Liver (tissue), 9 donors: ENCODE data around the gene UBL3. TPM values are rescaled to one million over a fixed set of nuclear protein-coding genes. Genes with fewer than 3 reads are reported as not detected.

ENCODE experiments used
- DNase-seq: peaks from one replicate; pipeline ENCODE4 v3.0.0-alpha.2; 2017; ENCODE audit warnings: low spot score
- H3K27ac ChIP-seq, 2 donors: one replicate each; pipeline ENCODE4 v1.7.0; 2013; ENCODE audit warnings: inconsistent platforms in 2 of 2, low read length in 2 of 2, control low read depth in 1 of 2, low read depth in 1 of 2, mild to moderate bottlenecking in 1 of 2
- H3K27me3 ChIP-seq, 4 donors: one replicate each; pipeline versions ENCODE4 v1.6.1 to v1.7.0; 2013; ENCODE audit warnings: low read length in 3 of 4, inconsistent platforms in 1 of 4, mild to moderate bottlenecking in 1 of 4, moderate library complexity in 1 of 4; ENCODE audit not compliant: control insufficient read depth in 4 of 4, insufficient read depth in 4 of 4
- H3K36me3 ChIP-seq, 4 donors: one replicate each; pipeline versions ENCODE4 v1.6.1 to v1.7.0; 2013; ENCODE audit warnings: low read length in 3 of 4, mild to moderate bottlenecking in 3 of 4, low read depth in 1 of 4, moderate library complexity in 1 of 4; ENCODE audit not compliant: control insufficient read depth in 4 of 4, insufficient read depth in 3 of 4
- H3K4me1 ChIP-seq, 4 donors: one replicate each; pipeline versions ENCODE4 v1.6.1 to v1.7.0; 2013; ENCODE audit warnings: low read length in 3 of 4, mild to moderate bottlenecking in 3 of 4, moderate library complexity in 1 of 4; ENCODE audit not compliant: control insufficient read depth in 4 of 4, insufficient read depth in 4 of 4
- H3K4me3 ChIP-seq, 3 donors: one replicate each; pipeline versions ENCODE4 v1.6.1 to v1.7.0; 2013; ENCODE audit warnings: low read length in 3 of 3, control low read depth in 1 of 3, low read depth in 1 of 3, mild to moderate bottlenecking in 1 of 3
- H3K9ac ChIP-seq, 2 donors: one replicate each; pipeline ENCODE4 v1.7.0; 2013; ENCODE audit warnings: low read length in 2 of 2, mild to moderate bottlenecking in 2 of 2, moderate library complexity in 2 of 2, control low read depth in 1 of 2, low read depth in 1 of 2
- H3K9me3 ChIP-seq, 4 donors: one replicate each; pipeline versions ENCODE4 v1.6.1 to v1.7.0; 2013; ENCODE audit warnings: low read length in 3 of 4; ENCODE audit not compliant: control insufficient read depth in 4 of 4
- EGR1 ChIP-seq, 2 donors: IDR thresholded peaks; 2 replicates each; pipeline ENCODE4 v1.6.1; 2016 to 2018; ENCODE audit warnings: antibody characterized with exemption in 2 of 2, low read depth in 2 of 2
- FOXA1 ChIP-seq: IDR thresholded peaks from 2 replicates; pipeline ENCODE4 v1.6.1; 2016; ENCODE audit warnings: antibody characterized with exemption
- FOXA2 ChIP-seq: IDR thresholded peaks from 2 replicates; pipeline ENCODE4 v1.6.1; 2016; ENCODE audit warnings: antibody characterized with exemption
- GABPA ChIP-seq, 2 donors: IDR thresholded peaks in 1 of 2; conservative IDR thresholded peaks in 1 of 2; 2 replicates each; pipeline ENCODE4 v1.6.1; 2016; ENCODE audit warnings: antibody characterized with exemption in 2 of 2, mild to moderate bottlenecking in 1 of 2, moderate library complexity in 1 of 2
- HNF4A ChIP-seq, 2 donors: conservative IDR thresholded peaks; 2 replicates each; pipeline ENCODE4 v1.6.1; 2016; ENCODE audit warnings: antibody characterized with exemption in 2 of 2, mild to moderate bottlenecking in 2 of 2
- HNF4G ChIP-seq: IDR thresholded peaks from 2 replicates; pipeline ENCODE4 v1.6.1; 2016; ENCODE audit warnings: antibody characterized with exemption
- JUND ChIP-seq, 2 donors: IDR thresholded peaks; 2 replicates each; pipeline ENCODE4 v1.6.1; 2016; ENCODE audit warnings: antibody characterized with exemption in 2 of 2
- RAD21 ChIP-seq, 2 donors: IDR thresholded peaks; 2 replicates each; pipeline ENCODE4 v1.6.1; 2016; ENCODE audit warnings: antibody characterized with exemption in 2 of 2, mild to moderate bottlenecking in 2 of 2
- RXRA ChIP-seq, 2 donors: IDR thresholded peaks; 2 replicates each; pipeline ENCODE4 v1.6.1; 2017 to 2018; ENCODE audit warnings: antibody characterized with exemption in 2 of 2, mild to moderate bottlenecking in 1 of 2
- SP1 ChIP-seq: IDR thresholded peaks from 2 replicates; pipeline ENCODE4 v1.6.1; 2018; ENCODE audit warnings: antibody characterized with exemption, mild to moderate bottlenecking
- YY1 ChIP-seq: IDR thresholded peaks from 2 replicates; pipeline ENCODE4 v1.6.1; 2016; ENCODE audit warnings: antibody characterized with exemption, mild to moderate bottlenecking
- WGBS: extraction: QIAGEN DNeasy Blood & Tissue Kit; methylation state at CpG from one replicate; pipeline ENCODE4 v1.1.7; 2013; 5-methylcytosine and 5-hydroxymethylcytosine counted together
- polyA plus RNA-seq, 2 donors: library from polyadenylated mRNA; stranded (reverse) in 1 of 2; unstranded in 1 of 2; fragments of 200-250 nt in 1 of 2; fragments of >200 nt in 1 of 2; fragmentation: Nextera tagmentation in 1 of 2; extraction: Ambion mirVana in 1 of 2; gene quantifications; one replicate each; pipeline versions ENCODE4 v1.2.1 to v1.2.3, GENCODE V29; 2013 to 2015
- total RNA-seq, 2 donors: library from RNA; depleted of rRNA; stranded (reverse); fragments of >200 nt; gene quantifications; one replicate each; pipeline ENCODE4 v1.2.3, GENCODE V29; 2014
- TF ChIP-seq, protein P1 (sequence below): fragments of 150-350 bp; IDR thresholded peaks from 2 replicates; pipeline ENCODE4 v1.5.1; 2017; ENCODE audit warnings: improper control_type of control experiment, low read depth, low read length; ENCODE audit not compliant: missing input control
- TF ChIP-seq, protein P2 (sequence below): IDR thresholded peaks from 2 replicates; pipeline ENCODE4 v1.6.1; 2016; ENCODE audit warnings: antibody characterized with exemption
- TF ChIP-seq, protein P3 (sequence below): IDR thresholded peaks from 2 replicates; pipeline ENCODE4 v1.6.1; 2016; ENCODE audit warnings: antibody characterized with exemption
- TF ChIP-seq, protein P4 (sequence below): IDR thresholded peaks from 2 replicates; pipeline ENCODE4 v1.6.1; 2016; ENCODE audit warnings: antibody characterized with exemption, mild to moderate bottlenecking
- donor health status: healthy.
- donor health status: healthy.
- donor health status: healthy.
- donor health status: healthy.
- donor health status: healthy.

UBL3 gene
- total and polyA plus RNA-seq, 4 donors, result 13.9 to 21.3 (median 15.9) TPM

DNA sequence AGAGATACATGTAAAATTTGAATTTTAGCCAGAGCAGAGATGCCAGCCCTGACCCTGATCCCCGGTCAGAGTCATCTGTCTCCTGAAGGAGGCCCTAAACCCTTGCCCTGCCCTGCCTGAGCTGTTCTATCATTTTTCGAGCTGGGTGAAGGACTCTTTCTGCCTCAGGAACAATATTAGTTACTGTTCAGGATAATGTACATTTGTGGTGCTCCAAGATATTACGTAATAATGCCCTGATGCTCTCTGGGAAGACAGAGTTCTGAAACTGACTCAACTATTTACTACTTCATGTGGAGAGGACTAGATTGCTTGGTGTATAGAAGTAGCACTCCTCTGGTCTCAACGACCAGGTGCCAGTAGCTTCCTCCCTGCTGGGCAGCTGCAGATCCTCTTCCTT is 37.9 kb upstream of the UBL3 start (continued):
- TF ChIP-seq, protein P1, sequence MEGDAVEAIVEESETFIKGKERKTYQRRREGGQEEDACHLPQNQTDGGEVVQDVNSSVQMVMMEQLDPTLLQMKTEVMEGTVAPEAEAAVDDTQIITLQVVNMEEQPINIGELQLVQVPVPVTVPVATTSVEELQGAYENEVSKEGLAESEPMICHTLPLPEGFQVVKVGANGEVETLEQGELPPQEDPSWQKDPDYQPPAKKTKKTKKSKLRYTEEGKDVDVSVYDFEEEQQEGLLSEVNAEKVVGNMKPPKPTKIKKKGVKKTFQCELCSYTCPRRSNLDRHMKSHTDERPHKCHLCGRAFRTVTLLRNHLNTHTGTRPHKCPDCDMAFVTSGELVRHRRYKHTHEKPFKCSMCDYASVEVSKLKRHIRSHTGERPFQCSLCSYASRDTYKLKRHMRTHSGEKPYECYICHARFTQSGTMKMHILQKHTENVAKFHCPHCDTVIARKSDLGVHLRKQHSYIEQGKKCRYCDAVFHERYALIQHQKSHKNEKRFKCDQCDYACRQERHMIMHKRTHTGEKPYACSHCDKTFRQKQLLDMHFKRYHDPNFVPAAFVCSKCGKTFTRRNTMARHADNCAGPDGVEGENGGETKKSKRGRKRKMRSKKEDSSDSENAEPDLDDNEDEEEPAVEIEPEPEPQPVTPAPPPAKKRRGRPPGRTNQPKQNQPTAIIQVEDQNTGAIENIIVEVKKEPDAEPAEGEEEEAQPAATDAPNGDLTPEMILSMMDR, result no peak
- TF ChIP-seq GABPA (IDR thresholded peaks at IDR 0.05 in 1 of 2, conservative IDR thresholded peaks at IDR 0.05 in 1 of 2) (no peak), YY1 (no peak), FOXA2 (no peak)
- TF ChIP-seq, protein P2, sequence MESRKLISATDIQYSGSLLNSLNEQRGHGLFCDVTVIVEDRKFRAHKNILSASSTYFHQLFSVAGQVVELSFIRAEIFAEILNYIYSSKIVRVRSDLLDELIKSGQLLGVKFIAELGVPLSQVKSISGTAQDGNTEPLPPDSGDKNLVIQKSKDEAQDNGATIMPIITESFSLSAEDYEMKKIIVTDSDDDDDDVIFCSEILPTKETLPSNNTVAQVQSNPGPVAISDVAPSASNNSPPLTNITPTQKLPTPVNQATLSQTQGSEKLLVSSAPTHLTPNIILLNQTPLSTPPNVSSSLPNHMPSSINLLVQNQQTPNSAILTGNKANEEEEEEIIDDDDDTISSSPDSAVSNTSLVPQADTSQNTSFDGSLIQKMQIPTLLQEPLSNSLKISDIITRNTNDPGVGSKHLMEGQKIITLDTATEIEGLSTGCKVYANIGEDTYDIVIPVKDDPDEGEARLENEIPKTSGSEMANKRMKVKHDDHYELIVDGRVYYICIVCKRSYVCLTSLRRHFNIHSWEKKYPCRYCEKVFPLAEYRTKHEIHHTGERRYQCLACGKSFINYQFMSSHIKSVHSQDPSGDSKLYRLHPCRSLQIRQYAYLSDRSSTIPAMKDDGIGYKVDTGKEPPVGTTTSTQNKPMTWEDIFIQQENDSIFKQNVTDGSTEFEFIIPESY, result no peak

DNA sequence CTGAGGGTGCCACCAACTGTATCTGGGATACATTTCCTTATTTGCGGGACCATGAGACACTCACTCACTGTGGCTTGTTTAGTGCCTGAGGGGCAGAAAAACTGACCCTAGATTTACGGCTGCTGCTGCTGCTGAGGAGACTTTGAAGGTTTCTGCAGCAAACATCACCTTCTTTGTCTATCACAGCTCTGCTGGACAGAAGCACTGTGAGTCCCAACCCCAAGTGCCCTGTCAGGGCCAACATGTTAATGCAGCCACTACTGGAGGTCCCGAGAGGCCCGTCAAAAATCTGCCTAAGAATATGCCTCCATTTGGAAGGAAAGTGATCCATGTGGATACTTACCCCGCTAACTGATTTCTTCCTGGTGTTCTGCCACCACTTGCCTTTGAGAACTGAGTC is 37.3 kb upstream of the UBL3 start:
- WGBS, result 89% methylated on average over 5 of the region's 5 CpGs
- no peaks in the 10 kb centered on the region for H3K4me1 ChIP-seq
- no peak overlapping the region for H3K27ac ChIP-seq
- DNase-seq, result no peak
- TF ChIP-seq, protein P3, sequence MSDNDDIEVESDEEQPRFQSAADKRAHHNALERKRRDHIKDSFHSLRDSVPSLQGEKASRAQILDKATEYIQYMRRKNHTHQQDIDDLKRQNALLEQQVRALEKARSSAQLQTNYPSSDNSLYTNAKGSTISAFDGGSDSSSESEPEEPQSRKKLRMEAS, result no peak
- TF ChIP-seq, protein P1, result no peak
- no peak for TF ChIP-seq RXRA (IDR thresholded peaks at IDR 0.05)
- no peak for TF ChIP-seq HNF4G
- no peak for TF ChIP-seq HNF4A (conservative IDR thresholded peaks at IDR 0.05)
- TF ChIP-seq FOXA1, result no peak
- TF ChIP-seq, protein P4, sequence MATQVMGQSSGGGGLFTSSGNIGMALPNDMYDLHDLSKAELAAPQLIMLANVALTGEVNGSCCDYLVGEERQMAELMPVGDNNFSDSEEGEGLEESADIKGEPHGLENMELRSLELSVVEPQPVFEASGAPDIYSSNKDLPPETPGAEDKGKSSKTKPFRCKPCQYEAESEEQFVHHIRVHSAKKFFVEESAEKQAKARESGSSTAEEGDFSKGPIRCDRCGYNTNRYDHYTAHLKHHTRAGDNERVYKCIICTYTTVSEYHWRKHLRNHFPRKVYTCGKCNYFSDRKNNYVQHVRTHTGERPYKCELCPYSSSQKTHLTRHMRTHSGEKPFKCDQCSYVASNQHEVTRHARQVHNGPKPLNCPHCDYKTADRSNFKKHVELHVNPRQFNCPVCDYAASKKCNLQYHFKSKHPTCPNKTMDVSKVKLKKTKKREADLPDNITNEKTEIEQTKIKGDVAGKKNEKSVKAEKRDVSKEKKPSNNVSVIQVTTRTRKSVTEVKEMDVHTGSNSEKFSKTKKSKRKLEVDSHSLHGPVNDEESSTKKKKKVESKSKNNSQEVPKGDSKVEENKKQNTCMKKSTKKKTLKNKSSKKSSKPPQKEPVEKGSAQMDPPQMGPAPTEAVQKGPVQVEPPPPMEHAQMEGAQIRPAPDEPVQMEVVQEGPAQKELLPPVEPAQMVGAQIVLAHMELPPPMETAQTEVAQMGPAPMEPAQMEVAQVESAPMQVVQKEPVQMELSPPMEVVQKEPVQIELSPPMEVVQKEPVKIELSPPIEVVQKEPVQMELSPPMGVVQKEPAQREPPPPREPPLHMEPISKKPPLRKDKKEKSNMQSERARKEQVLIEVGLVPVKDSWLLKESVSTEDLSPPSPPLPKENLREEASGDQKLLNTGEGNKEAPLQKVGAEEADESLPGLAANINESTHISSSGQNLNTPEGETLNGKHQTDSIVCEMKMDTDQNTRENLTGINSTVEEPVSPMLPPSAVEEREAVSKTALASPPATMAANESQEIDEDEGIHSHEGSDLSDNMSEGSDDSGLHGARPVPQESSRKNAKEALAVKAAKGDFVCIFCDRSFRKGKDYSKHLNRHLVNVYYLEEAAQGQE, result no peak
- TF ChIP-seq EGR1 (IDR thresholded peaks at IDR 0.05; ENCODE audit: low read depth in 2 of 2), result no peak
- TF ChIP-seq FOXA2, result no peak
- TF ChIP-seq RAD21 (IDR thresholded peaks at IDR 0.05), result no peak
- no peak for TF ChIP-seq JUND (IDR thresholded peaks at IDR 0.05)
- TF ChIP-seq SP1, result no peak
- no peak for TF ChIP-seq YY1
- no peaks in the 10 kb centered on the region for H3K27me3 ChIP-seq
- H3K4me3 ChIP-seq, result no peak overlapping the region
- H3K9ac ChIP-seq, result no peak overlapping the region
- H3K9me3 ChIP-seq, result no peaks in the 10 kb centered on the region
- no peaks in the 10 kb centered on the region for H3K36me3 ChIP-seq
